HG03521 (cell line): Measurements from ENCODE around the gene PSMA2.

ENCODE experiments used
- ATAC-seq: cut with Tn5 transposase; IDR thresholded peaks from one replicate; pipeline ENCODE4 v1.9.1; 2021; ENCODE audit warnings: mild to moderate bottlenecking, moderate library complexity; ENCODE audit not compliant: unreplicated experiment

Gene PSMA2

GRCh38 chr7:42931834-42932651 lies at the start of gene PSMA2, which contains the start of gene MRPL32:
Gene PSMA2, minus strand, starts transcription at chr7:42932174. Its CDS starts 16 bp downstream, at chr7:42932158.
Gene MRPL32, plus strand, starts transcription at chr7:42932376. Its CDS starts 11 bp downstream, at chr7:42932387.
- peak; percentile 100 for ATAC-seq

GRCh38 chr7:42981601-42982000 lies 49.6 kb upstream of the PSMA2 start:
- no peak for ATAC-seq

- no peak for ATAC-seq
Measured at GRCh38 chr7:42980514-42980913, 48.5 kb upstream of the PSMA2 start.

- ATAC-seq: no peak
Measured at GRCh38 chr7:42980084-42980483, 48.1 kb upstream of the PSMA2 start.

GRCh38 chr7:42978496-42978895 lies 46.5 kb upstream of the PSMA2 start:
- ATAC-seq: no peak

GRCh38 chr7:42976371-42976770 lies 44.4 kb upstream of the PSMA2 start:
- no peak for ATAC-seq

GRCh38 chr7:42972699-42973500 lies 40.9 kb upstream of the PSMA2 start:
- ATAC-seq: no peak

GRCh38 chr7:42967391-42967790 lies 35.4 kb upstream of the PSMA2 start:
- ATAC-seq: no peak

GRCh38 chr7:42964849-42965805 lies 33.2 kb upstream of the PSMA2 start:
- no peak for ATAC-seq

GRCh38 chr7:42964293-42964692 lies 32.3 kb upstream of the PSMA2 start:
- no peak for ATAC-seq

- ATAC-seq: no peak
Measured at GRCh38 chr7:42961170-42961569, 29.2 kb upstream of the PSMA2 start.

- ATAC-seq: no peak
Measured at GRCh38 chr7:42960762-42961161, 28.8 kb upstream of the PSMA2 start.

GRCh38 chr7:42959549-42959948 lies 27.6 kb upstream of the PSMA2 start:
- no peak for ATAC-seq

GRCh38 chr7:42956062-42956461 lies 24.1 kb upstream of the PSMA2 start:
- no peak for ATAC-seq

- no peak for ATAC-seq
Measured at GRCh38 chr7:42953994-42954393, 22.0 kb upstream of the PSMA2 start.

- no peak for ATAC-seq
Measured at GRCh38 chr7:42952328-42952727, 20.4 kb upstream of the PSMA2 start.

GRCh38 chr7:42950417-42950816 lies 18.4 kb upstream of the PSMA2 start:
- ATAC-seq: no peak

GRCh38 chr7:42947521-42947920 lies 15.5 kb upstream of the PSMA2 start:
- no peak for ATAC-seq

- no peak for ATAC-seq
Measured at GRCh38 chr7:42946627-42946950, 14.6 kb upstream of the PSMA2 start.

- peak; percentile 44 for ATAC-seq
Measured at GRCh38 chr7:42945821-42946626, 14.1 kb upstream of the PSMA2 start.
